Measurements from ENCODE around the gene POLR2E.
A peak's percentile ranks its signal among the peaks of the same experiment; 100 is the strongest.

Gene POLR2E

GRCh38 chr19:1072371-1073015 is 22.7 kb downstream of the POLR2E start:
- no peak for DNase-seq (ENCODE audit: low read depth in 1 of 2, low spot score in 1 of 2)
- no peak for TF ChIP-seq JUND (IDR thresholded peaks at IDR 0.05; ENCODE audit: low read depth)

GRCh38 chr19:1070931-1071791 is 24.0 kb downstream of the POLR2E start:
- no peak for DNase-seq (ENCODE audit: low read depth in 1 of 2, low spot score in 1 of 2)

More at GRCh38 chr19:1072371-1073015, 22.7 kb downstream of the POLR2E start:
- in situ Hi-C loops (cut with HindIII; ENCODE audit: low pct_unique_long_range_greater_than_20kb, low sequenced_read_pairs) = no loop called here

GRCh38 chr19:1070576-1070930 is 24.6 kb downstream of the POLR2E start:
- in situ Hi-C loops (cut with HindIII; ENCODE audit: low pct_unique_long_range_greater_than_20kb, low sequenced_read_pairs) = no loop called here
- no peak for TF ChIP-seq JUND (IDR thresholded peaks at IDR 0.05; ENCODE audit: low read depth)
- no peak for DNase-seq (ENCODE audit: low read depth in 1 of 2, low spot score in 1 of 2)

More at GRCh38 chr19:1070931-1071791, 24.0 kb downstream of the POLR2E start:
- TF ChIP-seq JUND (IDR thresholded peaks at IDR 0.05; ENCODE audit: low read depth) = no peak
- in situ Hi-C loops (cut with HindIII; ENCODE audit: low pct_unique_long_range_greater_than_20kb, low sequenced_read_pairs) = no loop called here

DNA sequence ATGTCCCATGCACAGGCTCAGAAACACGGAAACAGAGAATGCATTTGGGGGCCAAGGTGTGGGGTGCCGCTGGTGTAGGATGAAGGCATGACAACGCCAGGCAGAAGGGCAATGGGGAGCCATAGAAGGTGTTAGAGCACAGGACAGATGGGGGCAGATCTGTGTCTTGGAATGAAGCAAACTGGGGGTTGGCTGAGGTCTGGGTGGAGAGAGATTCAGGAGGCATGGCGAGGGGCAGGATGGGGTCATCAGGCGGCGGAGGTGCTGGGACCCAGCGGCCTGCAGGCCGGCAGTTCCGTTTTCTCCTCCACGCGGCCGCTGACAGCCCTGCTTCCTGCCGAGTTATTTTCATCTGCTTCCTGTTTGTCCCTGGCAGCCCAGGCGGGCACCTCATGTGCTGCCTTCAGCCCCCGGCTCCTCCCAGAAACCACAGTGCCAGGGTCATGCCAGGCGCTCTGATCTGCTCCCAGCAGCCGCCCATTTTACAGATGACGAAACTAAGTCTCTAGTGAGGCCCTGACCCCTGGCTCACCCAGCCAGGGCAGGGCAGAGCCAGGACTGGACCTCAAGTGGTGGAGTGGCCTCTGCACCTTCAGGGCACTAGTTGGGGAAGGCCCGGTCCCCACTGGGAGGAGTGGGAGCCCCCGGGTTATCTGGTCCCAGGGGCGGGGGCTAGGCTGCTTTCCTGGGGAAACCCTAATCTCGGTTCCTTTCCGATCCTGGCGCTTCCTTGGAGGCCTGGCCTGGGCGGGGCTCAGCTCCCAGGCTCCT is 26.0 kb downstream of the POLR2E start:
- DNase-seq (ENCODE audit: low read depth in 1 of 2, low spot score in 1 of 2) = no peak
- in situ Hi-C loops (cut with HindIII; ENCODE audit: low pct_unique_long_range_greater_than_20kb, low sequenced_read_pairs) = no loop called here
- no peak for TF ChIP-seq JUND (IDR thresholded peaks at IDR 0.05; ENCODE audit: low read depth)

- in situ Hi-C loops (cut with HindIII; ENCODE audit: low pct_unique_long_range_greater_than_20kb, low sequenced_read_pairs) = no loop called here
- TF ChIP-seq JUND (IDR thresholded peaks at IDR 0.05; ENCODE audit: low read depth) = no peak
- DNase-seq (ENCODE audit: low read depth in 1 of 2, low spot score in 1 of 2) = no peak
Measured at GRCh38 chr19:1068009-1069001, 26.9 kb downstream of the POLR2E start.

GRCh38 chr19:1067341-1067957 is 27.7 kb downstream of the POLR2E start:
- in situ Hi-C loops (cut with HindIII; ENCODE audit: low pct_unique_long_range_greater_than_20kb, low sequenced_read_pairs) = no loop called here

DNA sequence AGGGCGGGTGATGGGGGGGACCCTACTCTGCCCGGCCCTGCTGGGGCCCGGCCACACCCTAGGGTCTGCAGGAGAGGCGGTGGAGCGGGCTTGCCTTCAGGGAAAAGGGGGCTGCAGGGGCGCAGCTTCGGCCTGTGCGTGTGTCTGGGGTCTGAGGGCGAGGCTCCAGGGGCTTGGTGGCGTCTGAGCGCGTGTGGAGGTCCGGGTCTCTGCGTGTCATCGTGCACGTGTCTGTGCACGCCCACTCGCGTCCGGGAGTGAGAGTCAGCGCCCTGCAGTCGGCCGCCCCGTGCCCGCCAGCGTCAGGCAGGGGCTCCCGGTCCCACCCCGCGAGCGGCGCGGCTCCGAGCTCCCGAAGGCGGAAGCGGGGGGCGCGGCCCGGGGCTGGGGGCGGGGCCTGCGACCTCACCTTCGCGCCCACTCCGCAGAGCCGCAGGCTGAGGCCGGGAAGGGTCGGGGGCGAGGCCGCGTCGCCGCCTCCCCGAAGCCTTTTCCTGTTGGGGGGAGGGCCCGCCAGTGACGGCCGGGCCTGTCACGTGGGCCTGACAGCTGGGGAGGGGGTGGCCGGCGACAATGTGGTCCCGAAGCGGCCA is 28.3 kb downstream of the POLR2E start, which contains the start of gene ARHGAP45:
TSS of gene ARHGAP45 (plus strand) at position 420 of the 593 bp plus-strand sequence. CDS start 239 bp downstream, outside the sequence.
- in situ Hi-C loops (cut with HindIII; ENCODE audit: low pct_unique_long_range_greater_than_20kb, low sequenced_read_pairs) = no loop called here
- DNase-seq (ENCODE audit: low read depth in 1 of 2, low spot score in 1 of 2) = no peak
- TF ChIP-seq JUND (IDR thresholded peaks at IDR 0.05; ENCODE audit: low read depth) = no peak

More at GRCh38 chr19:1067341-1067957, 27.7 kb downstream of the POLR2E start:
- TF ChIP-seq JUND (IDR thresholded peaks at IDR 0.05; ENCODE audit: low read depth) = no peak
- DNase-seq (ENCODE audit: low read depth in 1 of 2, low spot score in 1 of 2) = no peak

- no peak for TF ChIP-seq JUND (IDR thresholded peaks at IDR 0.05; ENCODE audit: low read depth)
- DNase-seq (ENCODE audit: low read depth in 1 of 2, low spot score in 1 of 2) = no peak
- in situ Hi-C loops (cut with HindIII; ENCODE audit: low pct_unique_long_range_greater_than_20kb, low sequenced_read_pairs) = no loop called here
Measured at GRCh38 chr19:1066251-1066747, 28.9 kb downstream of the POLR2E start.

- in situ Hi-C loops (cut with HindIII; ENCODE audit: low pct_unique_long_range_greater_than_20kb, low sequenced_read_pairs) = no loop called here
- TF ChIP-seq JUND (IDR thresholded peaks at IDR 0.05; ENCODE audit: low read depth) = no peak
- peak; percentile 77 to 78 for DNase-seq (ENCODE audit: low read depth in 1 of 2, low spot score in 1 of 2)
Measured at GRCh38 chr19:1065606-1066109, 29.5 kb downstream of the POLR2E start.

Data from T47D (cell line).